Mesenchymal stem cell (in vitro differentiated cells and primary cell): ENCODE results near the gene ITGB7.
A peak's percentile ranks its signal among the peaks of the same experiment; 100 is the strongest.

Source experiments
- DNase-seq: peaks from one replicate; pipeline ENCODE4 v3.0.0-alpha.2; 2013
- H2AFZ ChIP-seq: one replicate; pipeline ENCODE4 v1.6.1; 2013; ENCODE audit warnings: low read depth, mild to moderate bottlenecking, control low read depth, inconsistent platforms, low read length, moderate library complexity
- H2AK5ac ChIP-seq: 2 replicates; pipeline ENCODE4 v1.6.1; 2013; ENCODE audit warnings: low read length, moderate library complexity, mild to moderate bottlenecking, inconsistent platforms; ENCODE audit not compliant: severe bottlenecking
- H2BK120ac ChIP-seq: one replicate; pipeline ENCODE4 v1.6.1; 2013; ENCODE audit warnings: low read depth, mild to moderate bottlenecking, inconsistent platforms, low read length, moderate library complexity
- H2BK12ac ChIP-seq, 2 experiments: one replicate each; pipeline ENCODE4 v1.6.1; 2013; ENCODE audit warnings: inconsistent platforms in 2 of 2, low read length in 2 of 2, mild to moderate bottlenecking in 2 of 2, moderate library complexity in 2 of 2, control low read depth in 1 of 2
- H2BK15ac ChIP-seq: one replicate; pipeline ENCODE4 v1.6.1; 2013; ENCODE audit warnings: mild to moderate bottlenecking, low read depth, inconsistent platforms; ENCODE audit not compliant: poor library complexity, severe bottlenecking
- H2BK5ac ChIP-seq: 2 replicates; pipeline ENCODE4 v1.6.1; 2013; ENCODE audit warnings: low read depth, mild to moderate bottlenecking, low read length, control low read depth, inconsistent platforms; ENCODE audit not compliant: poor library complexity, severe bottlenecking
- H3K14ac ChIP-seq, 2 experiments: one replicate each; pipeline ENCODE4 v1.6.1; 2013; ENCODE audit warnings: inconsistent platforms in 2 of 2, low read length in 2 of 2, control low read depth in 1 of 2, mild to moderate bottlenecking in 1 of 2, moderate library complexity in 1 of 2
- H3K18ac ChIP-seq, 2 experiments: one replicate each; pipeline ENCODE4 v1.6.1; 2013; ENCODE audit warnings: inconsistent platforms in 2 of 2, low read length in 2 of 2, control low read depth in 1 of 2, low read depth in 1 of 2, mild to moderate bottlenecking in 1 of 2
- H3K23ac ChIP-seq, 2 experiments: one replicate each; pipeline ENCODE4 v1.6.1; 2013; ENCODE audit warnings: inconsistent platforms in 2 of 2, low read length in 2 of 2, mild to moderate bottlenecking in 2 of 2, moderate library complexity in 2 of 2, control low read depth in 1 of 2
- H3K27ac ChIP-seq: 2 replicates; pipeline ENCODE4 v1.5.1; 2013; ENCODE audit warnings: mild to moderate bottlenecking, moderate library complexity, low read length, control low read depth, inconsistent platforms; ENCODE audit not compliant: poor library complexity, severe bottlenecking
- H3K27me3 ChIP-seq, 2 experiments: 2 replicates each; pipeline versions ENCODE4 v1.6.1 to v1.7.0; 2013; ENCODE audit warnings: low read length in 2 of 2, mild to moderate bottlenecking in 2 of 2, moderate library complexity in 2 of 2, control low read depth in 1 of 2, inconsistent platforms in 1 of 2; ENCODE audit not compliant: control insufficient read depth in 1 of 2, insufficient read depth in 1 of 2
- H3K36me3 ChIP-seq, 2 experiments: 2 replicates each; pipeline versions ENCODE4 v1.6.1 to v1.7.0; 2013; ENCODE audit warnings: low read length in 2 of 2, control low read depth in 1 of 2, inconsistent platforms in 1 of 2, low read depth in 1 of 2, mild to moderate bottlenecking in 1 of 2; ENCODE audit not compliant: insufficient read depth in 2 of 2, control insufficient read depth in 1 of 2
- H3K4ac ChIP-seq, 2 experiments: one replicate each; pipeline ENCODE4 v1.6.1; 2013; ENCODE audit warnings: inconsistent platforms in 2 of 2, low read length in 2 of 2, mild to moderate bottlenecking in 2 of 2, moderate library complexity in 2 of 2, control low read depth in 1 of 2, low read depth in 1 of 2
- H3K4me1 ChIP-seq: 2 replicates; pipeline ENCODE4 v1.6.1; 2013; ENCODE audit warnings: low read depth, low read length, control low read depth; ENCODE audit not compliant: control insufficient read depth, insufficient read depth
- H3K4me2 ChIP-seq: 2 replicates; pipeline ENCODE4 v1.6.1; 2013; ENCODE audit warnings: low read length, mild to moderate bottlenecking, inconsistent platforms; ENCODE audit not compliant: poor library complexity, severe bottlenecking
- H3K4me3 ChIP-seq, 2 experiments: 2 replicates each; pipeline versions ENCODE4 v1.5.1 to v1.7.0; 2013; ENCODE audit warnings: low read length in 2 of 2, mild to moderate bottlenecking in 2 of 2, control low read depth in 1 of 2, low read depth in 1 of 2; ENCODE audit not compliant: insufficient read depth in 1 of 2
- H3K79me1 ChIP-seq: replicated peaks from 2 replicates; pipeline ENCODE4 v1.6.1; 2013; ENCODE audit warnings: mild to moderate bottlenecking, control low read depth, low read length, inconsistent platforms; ENCODE audit not compliant: poor library complexity, severe bottlenecking
- H3K9ac ChIP-seq: 2 replicates; pipeline ENCODE4 v1.7.0; 2013; ENCODE audit warnings: mild to moderate bottlenecking, low read length, moderate library complexity
- H3K9me3 ChIP-seq: 2 replicates; pipeline ENCODE4 v1.7.0; 2013; ENCODE audit warnings: mild to moderate bottlenecking, low read length; ENCODE audit not compliant: control insufficient read depth
- H4K8ac ChIP-seq: one replicate; pipeline ENCODE4 v1.6.1; 2013; ENCODE audit warnings: inconsistent platforms, mild to moderate bottlenecking, low read length, moderate library complexity
- H4K91ac ChIP-seq: one replicate; pipeline ENCODE4 v1.6.1; 2013; ENCODE audit warnings: mild to moderate bottlenecking, low read length, inconsistent platforms
- WGBS: methylation state at CpG from one replicate; pipeline ENCODE4 v1.1.7; 2013; ENCODE audit warnings: mixed read lengths; 5-methylcytosine and 5-hydroxymethylcytosine counted together

Gene ITGB7

GRCh38 chr12:53217931-53218307 is 10.9 kb upstream of the ITGB7 start:
- 22% methylated on average over 3 of the region's 3 CpGs for WGBS
- H2AK5ac ChIP-seq: no peak overlapping the region
- peak overlapping the region in 1 of 2 experiments; percentile 76 for H3K4me3 ChIP-seq
- peak overlapping the region in 1 of 2 experiments; percentile 77 for H2BK12ac ChIP-seq
- no peaks in the 10 kb centered on the region for H3K9me3 ChIP-seq
- H3K4ac ChIP-seq: peak overlapping the region in 1 of 2 experiments; percentile 85
- peak overlapping the region in 1 of 2 experiments; percentile 68 for H3K14ac ChIP-seq
- no peaks in the 10 kb centered on the region for H3K27me3 ChIP-seq
- H2BK15ac ChIP-seq: no peak overlapping the region
- peaks cover 25 to 31% of the 10 kb centered on the region in 2 experiments for H3K36me3 ChIP-seq
- peak overlapping the region; percentile 91 for H3K9ac ChIP-seq
- peak overlapping the region in 1 of 2 experiments; percentile 61 for H3K18ac ChIP-seq
- H4K91ac ChIP-seq: peak overlapping the region; percentile 55
- H3K4me2 ChIP-seq: no peak overlapping the region
- peak overlapping the region; percentile 20 for H4K8ac ChIP-seq
- peak overlapping the region; percentile 9 for H2BK120ac ChIP-seq
- H3K23ac ChIP-seq: peak overlapping the region in 1 of 2 experiments; percentile 53
- H3K27ac ChIP-seq: no peak overlapping the region
- no peak overlapping the region for H2BK5ac ChIP-seq
- no peak overlapping the region for H2AFZ ChIP-seq
- H3K4me1 ChIP-seq: peaks cover 22% of the 10 kb centered on the region
- H3K79me1 ChIP-seq: peaks cover 11% of the 10 kb centered on the region
- peak; percentile 52 for DNase-seq

- Histone ChIP-seq H3K9ac (peak overlapping the region; percentile 91), H2BK5ac (no peak overlapping the region), H3K4me2 (no peak overlapping the region), H3K79me1 (peaks cover 11% of the 10 kb centered on the region), H3K4me1 (peaks cover 16% of the 10 kb centered on the region), H3K36me3 (peaks cover 27 to 37% of the 10 kb centered on the region in 2 experiments), H2AK5ac (no peak overlapping the region), H3K27me3 (no peaks in the 10 kb centered on the region), H2AFZ (no peak overlapping the region), H3K27ac (no peak overlapping the region), H3K18ac (peak overlapping the region; percentile 61 to 93), H3K23ac (no peak overlapping the region), H3K4ac (peak overlapping the region; percentile 35 to 85), H3K14ac (peak overlapping the region in 1 of 2 experiments; percentile 68), H4K91ac (peak overlapping the region; percentile 77), H4K8ac (peak overlapping the region; percentile 87), H2BK15ac (no peak overlapping the region), H3K4me3 (peak overlapping the region in 1 of 2 experiments; percentile 76), H2BK12ac (peak overlapping the region; percentile 75 to 77), H3K9me3 (no peaks in the 10 kb centered on the region), H2BK120ac (no peak overlapping the region)
- WGBS: 35% methylated on average over 15 of the region's 19 CpGs
- DNase-seq: no peak
Measured at GRCh38 chr12:53217051-53217930, 10.2 kb upstream of the ITGB7 start.

DNA sequence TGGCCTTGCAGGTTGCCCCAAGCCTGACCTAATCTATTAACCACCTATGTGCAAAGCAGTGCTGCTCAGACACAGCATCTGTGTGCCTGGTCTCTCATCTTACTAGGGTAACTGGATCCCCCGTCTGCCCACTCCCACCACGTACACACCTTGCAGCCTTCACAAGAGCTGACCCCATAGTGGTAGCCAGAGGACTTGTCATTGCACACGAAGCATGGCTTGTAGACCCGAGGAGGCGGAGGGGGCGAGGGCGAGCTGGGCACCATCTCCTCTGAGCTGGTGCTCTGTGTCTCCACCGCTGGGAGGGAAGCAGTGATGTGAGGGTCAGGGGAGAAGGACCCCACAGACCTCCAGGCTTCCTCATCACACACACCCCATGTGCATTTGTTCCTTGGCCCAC is 8.4 kb upstream of the ITGB7 start:
- no peak overlapping the region for H4K91ac ChIP-seq
- peaks cover 11% of the 10 kb centered on the region for H3K79me1 ChIP-seq
- no peak overlapping the region for H3K27ac ChIP-seq
- no peak overlapping the region for H3K23ac ChIP-seq
- no peaks in the 10 kb centered on the region for H3K9me3 ChIP-seq
- H2AK5ac ChIP-seq: no peak overlapping the region
- H2BK12ac ChIP-seq: peak overlapping the region in 1 of 2 experiments; percentile 29
- WGBS: 92% methylated on average over 8 of the region's 8 CpGs
- no peaks in the 10 kb centered on the region for H3K27me3 ChIP-seq
- no peak overlapping the region for H3K4me3 ChIP-seq
- no peak for DNase-seq
- H3K36me3 ChIP-seq: peaks cover 43 to 55% of the 10 kb centered on the region in 2 experiments
- H2BK120ac ChIP-seq: no peak overlapping the region
- H3K9ac ChIP-seq: peak overlapping the region; percentile 91
- H3K4ac ChIP-seq: peak overlapping the region in 1 of 2 experiments; percentile 18
- no peak overlapping the region for H4K8ac ChIP-seq
- peaks cover 16% of the 10 kb centered on the region for H3K4me1 ChIP-seq
- H2AFZ ChIP-seq: no peak overlapping the region
- H2BK5ac ChIP-seq: no peak overlapping the region
- no peak overlapping the region for H3K4me2 ChIP-seq
- H3K18ac ChIP-seq: no peak overlapping the region
- no peak overlapping the region for H2BK15ac ChIP-seq
- no peak overlapping the region for H3K14ac ChIP-seq

- H3K4me1 ChIP-seq: peaks cover 16% of the 10 kb centered on the region
- no peak overlapping the region for H2BK120ac ChIP-seq
- no peak overlapping the region for H3K4ac ChIP-seq
- no peak overlapping the region for H2AK5ac ChIP-seq
- no peak overlapping the region for H2AFZ ChIP-seq
- H4K8ac ChIP-seq: peak overlapping the region; percentile 48
- no peaks in the 10 kb centered on the region for H3K9me3 ChIP-seq
- no peak for DNase-seq
- WGBS: 75% methylated on average over 11 of the region's 12 CpGs
- peaks cover 44 to 61% of the 10 kb centered on the region in 2 experiments for H3K36me3 ChIP-seq
- no peak overlapping the region for H2BK15ac ChIP-seq
- H3K79me1 ChIP-seq: peaks cover 11% of the 10 kb centered on the region
- no peak overlapping the region for H3K14ac ChIP-seq
- H3K4me3 ChIP-seq: no peak overlapping the region
- H3K23ac ChIP-seq: no peak overlapping the region
- no peak overlapping the region for H3K18ac ChIP-seq
- H2BK5ac ChIP-seq: no peak overlapping the region
- peak overlapping the region in 1 of 2 experiments; percentile 29 for H2BK12ac ChIP-seq
- no peaks in the 10 kb centered on the region for H3K27me3 ChIP-seq
- H3K4me2 ChIP-seq: no peak overlapping the region
- H4K91ac ChIP-seq: no peak overlapping the region
- H3K9ac ChIP-seq: no peak overlapping the region
- no peak overlapping the region for H3K27ac ChIP-seq
Measured at GRCh38 chr12:53214687-53215455, 7.8 kb upstream of the ITGB7 start.
